Measurements from ENCODE around the gene KRT85.

The KRT85 gene

DNA sequence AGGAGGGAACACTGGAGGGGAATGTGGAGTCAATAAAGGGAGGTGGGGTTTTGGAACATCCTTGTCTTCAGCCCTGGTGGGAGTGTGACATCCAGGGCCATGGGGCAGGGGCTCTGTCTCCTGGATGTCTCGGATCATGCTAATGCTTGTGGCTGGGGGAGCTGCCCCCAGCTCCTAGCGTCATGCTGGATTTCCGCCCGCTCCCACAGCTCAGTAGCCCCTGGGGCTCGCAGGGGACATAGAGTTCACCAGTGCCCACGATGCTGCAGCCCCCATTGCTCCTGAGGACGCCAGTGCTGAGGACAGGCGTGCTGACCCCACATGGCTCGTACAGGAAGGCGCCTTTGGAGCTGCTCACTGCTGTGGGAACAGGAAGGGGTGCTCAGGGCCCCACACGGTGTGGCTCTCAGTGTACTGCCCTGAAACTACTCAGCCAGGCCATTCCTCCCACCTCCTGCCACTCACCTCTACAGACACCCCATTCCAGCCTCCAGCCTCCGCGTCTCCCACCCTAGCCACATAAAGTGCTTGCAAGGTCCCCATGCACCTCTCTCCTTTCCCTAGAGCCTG lies 27.6 kb upstream of the KRT85 start:
- no peak for DNase-seq

- DNase-seq: no peak
These were observed 25.3 kb upstream of the KRT85 start for GRCh38 chr12:52392465-52393007.

- DNase-seq: no peak
These were observed 24.3 kb upstream of the KRT85 start for GRCh38 chr12:52391618-52392002.

GRCh38 chr12:52390739-52391617 lies 23.7 kb upstream of the KRT85 start:
- DNase-seq: no peak

DNA sequence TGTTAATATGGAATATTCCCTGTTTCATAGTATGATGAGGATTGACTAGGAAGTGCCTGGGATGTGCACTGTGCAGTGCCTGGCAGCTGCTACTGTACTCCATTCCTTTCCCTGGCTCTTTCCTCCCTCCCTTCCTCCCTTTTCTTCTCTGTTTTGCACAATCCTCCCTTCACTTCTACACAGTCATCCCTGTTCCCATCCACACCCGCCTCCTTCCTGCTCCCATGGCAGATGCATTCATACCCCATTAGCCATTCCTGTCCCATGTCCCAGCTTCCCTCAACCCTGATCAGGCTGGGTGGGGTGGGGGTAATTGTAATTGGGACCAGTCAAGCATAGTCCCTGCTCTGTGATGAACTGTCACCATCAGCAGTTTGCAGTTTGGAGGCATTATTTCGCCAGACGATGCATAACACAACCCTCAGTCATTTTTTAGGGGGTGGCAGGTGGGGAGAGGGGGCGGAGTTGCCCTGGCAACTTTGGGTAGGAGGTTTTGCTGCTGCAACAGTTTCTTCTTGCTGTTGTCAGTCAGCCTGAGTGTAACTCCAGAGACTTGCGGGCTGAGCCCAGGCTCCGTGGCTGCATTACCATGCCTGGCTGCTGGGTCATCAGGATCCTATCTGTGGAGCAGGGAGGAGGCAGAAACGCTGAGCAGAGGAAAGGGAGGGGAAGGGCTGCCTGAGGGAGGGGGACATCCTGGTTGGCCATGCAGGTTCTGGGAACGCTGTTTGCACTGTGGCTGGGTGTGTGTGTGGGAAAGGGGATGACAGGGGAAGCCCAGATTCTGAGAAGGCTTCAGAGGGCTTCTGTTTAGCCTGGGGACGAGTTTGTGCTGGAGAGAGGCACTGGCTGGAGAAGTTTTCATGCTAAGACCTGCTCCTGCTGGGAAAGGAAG lies 22.3 kb upstream of the KRT85 start:
- DNase-seq: no peak

DNA sequence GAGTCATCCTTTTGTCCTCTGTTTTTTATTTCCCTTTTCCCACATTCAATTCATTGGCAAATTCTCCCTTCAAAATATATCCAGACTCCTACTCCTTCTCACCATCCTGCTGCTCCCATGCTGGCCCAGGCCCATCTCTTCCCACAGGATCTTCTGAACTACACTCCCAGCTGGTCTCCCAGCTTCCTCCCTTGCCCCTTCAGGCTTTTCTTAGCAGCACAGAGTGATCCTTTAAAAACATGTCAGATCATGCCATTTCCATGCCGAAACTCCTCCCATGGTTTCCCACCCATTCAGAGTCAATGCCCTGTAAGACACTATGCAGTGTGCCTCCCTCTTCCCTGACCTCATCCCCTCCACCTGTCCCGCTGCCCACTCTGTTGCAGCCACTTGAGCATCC lies 20.6 kb upstream of the KRT85 start:
- no peak for DNase-seq

GRCh38 chr12:52385226-52385702 lies 18.0 kb upstream of the KRT85 start, which contains the start of gene KRT84:
Gene KRT84, minus strand, starts transcription at chr12:52385652. Its CDS starts 67 bp downstream, at chr12:52385585.
- no peak for DNase-seq

DNA sequence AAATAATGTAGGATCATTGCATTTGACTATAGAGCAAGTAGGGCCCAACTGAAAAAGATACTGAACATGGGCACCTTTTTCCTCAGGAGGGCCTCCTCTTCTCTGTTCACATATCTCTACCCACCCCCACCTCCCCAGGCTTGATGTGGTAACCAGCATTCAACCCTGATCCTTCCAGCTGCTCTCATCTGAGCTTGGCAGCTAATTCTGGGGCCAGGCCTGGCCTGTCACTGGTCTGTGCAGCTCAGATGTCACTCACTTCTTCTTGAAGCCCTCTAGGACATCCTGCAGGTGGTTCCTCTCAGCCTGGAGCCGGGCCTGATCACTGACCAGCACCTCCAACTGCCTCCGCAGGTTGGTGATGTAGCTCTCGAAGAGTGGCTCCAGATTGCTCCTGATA lies 16.1 kb upstream of the KRT85 start:
- DNase-seq: no peak

GRCh38 chr12:52382854-52383253 lies 15.6 kb upstream of the KRT85 start:
- DNase-seq: no peak

GRCh38 chr12:52381206-52381605 lies 13.9 kb upstream of the KRT85 start:
- DNase-seq: no peak

DNA sequence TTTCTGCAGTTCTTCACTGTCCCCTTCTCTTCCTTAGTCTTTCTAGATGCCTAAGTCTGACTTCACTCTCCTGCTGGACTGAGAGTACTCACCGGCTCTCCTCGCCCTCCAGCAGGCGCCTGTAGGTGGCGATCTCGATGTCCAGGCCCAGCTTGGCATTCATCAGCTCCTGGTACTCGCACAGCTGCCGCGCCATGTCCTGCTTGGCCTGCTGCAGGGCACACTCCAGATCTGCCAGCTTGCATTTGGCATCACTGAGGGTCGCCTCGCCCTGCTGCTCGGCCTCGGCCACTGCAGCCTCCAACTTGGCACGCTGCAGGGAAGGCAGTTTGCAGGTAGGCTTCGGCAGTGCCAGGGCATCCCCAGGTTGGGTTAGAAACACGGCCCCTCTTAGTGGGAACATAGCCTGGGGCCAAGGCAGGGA lies 13.0 kb upstream of the KRT85 start:
- DNase-seq: no peak

GRCh38 chr12:52379536-52379935 lies 12.3 kb upstream of the KRT85 start:
- DNase-seq: no peak

- no peak for DNase-seq
These were observed 10.8 kb upstream of the KRT85 start for GRCh38 chr12:52378091-52378490.

GRCh38 chr12:52377266-52377665 lies 10.0 kb upstream of the KRT85 start:
- no peak for DNase-seq

- DNase-seq: peak; percentile 53
These were observed 5.2 kb upstream of the KRT85 start for GRCh38 chr12:52372216-52373154.

- DNase-seq: no peak
These were observed 4.4 kb upstream of the KRT85 start for GRCh38 chr12:52371716-52372115.

DNA sequence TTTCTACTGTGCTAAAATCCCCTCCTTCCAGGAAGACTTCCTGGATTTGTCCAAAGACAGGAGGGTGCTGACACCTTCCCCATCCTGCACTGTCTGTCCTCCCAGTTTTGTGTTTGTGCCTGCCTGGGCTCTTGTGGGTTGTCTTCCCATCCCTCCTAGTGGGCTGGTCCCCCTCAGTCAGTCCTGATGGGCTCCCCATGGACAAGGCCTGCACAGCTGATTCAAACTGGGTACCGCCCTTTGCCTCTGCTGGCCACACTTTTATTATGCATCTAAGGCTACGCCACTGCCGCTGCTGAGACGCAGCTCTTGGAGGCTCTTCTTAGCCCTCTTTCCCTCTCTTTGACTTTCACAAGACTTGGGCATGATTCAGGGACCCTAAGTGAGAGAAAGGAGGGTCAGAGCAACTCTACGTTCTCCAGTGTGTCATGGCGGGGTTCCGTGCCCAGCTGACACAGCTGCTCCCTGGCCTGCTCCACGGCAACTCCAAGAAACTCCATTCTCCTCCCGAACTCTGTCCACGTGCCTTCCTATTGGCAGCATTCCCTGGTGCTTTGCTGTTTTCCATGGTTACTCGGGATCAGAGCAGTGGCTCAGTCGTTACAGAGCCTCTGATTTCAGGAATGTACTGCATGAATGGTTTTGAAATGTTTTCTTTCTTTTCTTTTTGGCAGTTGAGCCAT lies 3.8 kb upstream of the KRT85 start:
- DNase-seq: no peak

- DNase-seq: no peak
These were observed 2.5 kb upstream of the KRT85 start for GRCh38 chr12:52369809-52370208.

GRCh38 chr12:52369211-52369610 lies 1.9 kb upstream of the KRT85 start:
- no peak for DNase-seq

- no peak for DNase-seq
These were observed 1.2 kb upstream of the KRT85 start for GRCh38 chr12:52368508-52368907.

- DNase-seq: no peak
These were observed 595 bp upstream of the KRT85 start for GRCh38 chr12:52367876-52368275.
